K562 (cell line): ENCODE data around the gene TNFRSF13B. TPM values are rescaled to one million over a fixed set of nuclear protein-coding genes. Genes with fewer than 3 reads are reported as not detected.

Experiments used
- ATAC-seq: fragments of 200-7000 bp; cut with Tn5 transposase; 3 replicates; pipeline ENCODE4 v1.9.1; 2020; ENCODE audit warnings: moderate library complexity
- BruUV-seq: library from RNA; stranded (reverse); fragments of 400-500 nt; replicated peaks from 2 replicates; lab custom pipeline; 2021; lab: Mats Ljungman, UMichigan
- CTCF ChIA-PET: fragments of 300-600 bp; formaldehyde crosslinking; extraction: SDS; loops from one replicate; lab custom pipeline; 2021; ENCODE audit warnings: low intra/inter-chr PET ratio; lab: Yijun Ruan, JAX
- POLR2A ChIA-PET: fragments of 300-600, 350-650 bp; sonication (Branson Sonifier 250); formaldehyde crosslinking; extraction: SDS; loops from one replicate; lab custom pipeline; 2021; ENCODE audit warnings: antibody characterized with exemption, inconsistent platforms; lab: Yijun Ruan, JAX
- DNase-seq, 4 experiments: peaks; one replicate each; pipeline versions ENCODE4 v3.0.0 to v3.0.0-alpha.2; 2011 to 2018; ENCODE audit warnings: low spot score in 3 of 4, mixed read lengths in 3 of 4; ENCODE audit errors: extremely low read depth in 1 of 4
- FAIRE-seq: peaks from 2 replicates; lab custom pipeline; 2011; peaks lifted over from hg19 to GRCh38; lab: Jason Lieb, UNC
- H2AFZ ChIP-seq: 2 replicates; pipeline ENCODE4 v1.6.0; 2011; ENCODE audit warnings: low read depth, low read length, control low read depth, inconsistent platforms
- H3K27ac ChIP-seq: fragments of 200-600 bp; 3 replicates; pipeline ENCODE4 v1.8.0; 2011; ENCODE audit warnings: low read depth, mild to moderate bottlenecking, control low read depth, inconsistent platforms, low read length, moderate library complexity, mixed read lengths; ENCODE audit errors: extremely low read depth
- H3K27me3 ChIP-seq, 2 experiments: fragments of 300-600 bp in 1 of 2; 2 replicates in 1 of 2; 3 replicates in 1 of 2; pipeline versions ENCODE4 v1.6.0 to v1.8.0; 2011; ENCODE audit warnings: inconsistent platforms in 2 of 2, low read length in 2 of 2, mild to moderate bottlenecking in 1 of 2, mixed read lengths in 1 of 2, moderate library complexity in 1 of 2; ENCODE audit not compliant: control insufficient read depth in 2 of 2, insufficient read depth in 2 of 2
- H3K36me3 ChIP-seq: fragments of 300-600 bp; 3 replicates; pipeline ENCODE4 v1.8.0; 2011; ENCODE audit warnings: mild to moderate bottlenecking, low read length, inconsistent platforms; ENCODE audit not compliant: control insufficient read depth, insufficient read depth
- H3K4me1 ChIP-seq, 2 experiments: fragments of 200-600 bp in 1 of 2; replicated peaks in 1 of 2; 2 replicates in 1 of 2; 3 replicates in 1 of 2; pipeline versions ENCODE4 v1.5.1 to v1.8.0; 2011; ENCODE audit warnings: inconsistent platforms in 2 of 2, low read length in 2 of 2, mild to moderate bottlenecking in 1 of 2, mixed read lengths in 1 of 2, moderate library complexity in 1 of 2; ENCODE audit not compliant: control insufficient read depth in 2 of 2, insufficient read depth in 2 of 2
- H3K4me2 ChIP-seq: 2 replicates; pipeline ENCODE4 v1.6.1; 2011; ENCODE audit warnings: low read length, control low read depth, inconsistent platforms, mixed read lengths; ENCODE audit not compliant: insufficient read depth
- H3K4me3 ChIP-seq: fragments of 200-600 bp; sonication (generic), shearing (Covaris generic); 2 replicates; pipeline ENCODE4 v1.5.1; 2016; ENCODE audit warnings: control low read depth, inconsistent platforms
- H3K79me2 ChIP-seq: fragments of 200-600 bp; 3 replicates; pipeline ENCODE4 v1.8.0; 2011; ENCODE audit warnings: low read length, inconsistent platforms; ENCODE audit not compliant: control insufficient read depth, insufficient read depth
- H3K9ac ChIP-seq, 2 experiments: 2 replicates each; pipeline versions ENCODE4 v1.6.0 to v1.6.1; 2011; ENCODE audit warnings: low read depth in 2 of 2, low read length in 2 of 2, control low read depth in 1 of 2, inconsistent platforms in 1 of 2, mild to moderate bottlenecking in 1 of 2, mixed read lengths in 1 of 2; ENCODE audit not compliant: insufficient read depth in 1 of 2
- H3K9me1 ChIP-seq: one replicate; pipeline ENCODE4 v1.6.0; 2011; ENCODE audit warnings: inconsistent platforms, mild to moderate bottlenecking, low read length, moderate library complexity; ENCODE audit not compliant: control insufficient read depth, insufficient read depth
- H3K9me3 ChIP-seq: replicated peaks from 2 replicates; pipeline ENCODE4 v1.5.1; 2011; ENCODE audit warnings: low read depth, low read length, inconsistent platforms; ENCODE audit not compliant: control insufficient read depth, insufficient read depth
- H4K20me1 ChIP-seq: replicated peaks from 2 replicates; pipeline ENCODE4 v1.6.1; 2011; ENCODE audit warnings: low read length, inconsistent platforms, mixed read lengths; ENCODE audit not compliant: control insufficient read depth, insufficient read depth
- ETV5 ChIP-seq: sonication (generic); formaldehyde crosslinking; IDR thresholded peaks from 2 replicates; pipeline ENCODE4 v1.4.0; 2020; ENCODE audit warnings: low read depth, mild to moderate bottlenecking, missing genetic modification reagents
- HNRNPK ChIP-seq: fragments of 200-400 bp; formaldehyde crosslinking; IDR thresholded peaks from one replicate; pipeline ENCODE4 v1.6.1; 2018; ENCODE audit warnings: mild to moderate bottlenecking, low read depth, low read length; ENCODE audit not compliant: poor library complexity, severe bottlenecking
- JUNB ChIP-seq: fragments of 450-650 bp; formaldehyde crosslinking; conservative IDR thresholded peaks from 2 replicates; pipeline ENCODE4 v1.4.0; 2020; ENCODE audit warnings: mild to moderate bottlenecking
- MTA3 ChIP-seq: fragments of 450-650 bp; formaldehyde crosslinking; IDR thresholded peaks from 2 replicates; pipeline ENCODE4 v1.6.1; 2017; ENCODE audit warnings: mild to moderate bottlenecking, borderline replicate concordance
- NFIC ChIP-seq: fragments of 450-650 bp; IDR thresholded peaks from 2 replicates; pipeline ENCODE4 v1.6.1; 2017; ENCODE audit warnings: mild to moderate bottlenecking, inconsistent platforms
- SOX6 ChIP-seq: fragments of 450-650 bp; IDR thresholded peaks from 2 replicates; pipeline ENCODE4 v1.6.1; 2014; ENCODE audit warnings: mild to moderate bottlenecking
- ZMIZ1 ChIP-seq, 2 experiments: fragments of 150-350 bp in 1 of 2; IDR thresholded peaks; 2 replicates each; pipeline ENCODE4 v1.6.1; 2012 to 2016; ENCODE audit warnings: low read depth in 2 of 2, low read length in 2 of 2, mild to moderate bottlenecking in 1 of 2, moderate library complexity in 1 of 2
- ZNF197 ChIP-seq: fragments of 200-800 bp; sonication (Bioruptor generic); IDR thresholded peaks from 2 replicates; pipeline ENCODE4 v1.6.1; 2016; ENCODE audit warnings: low read depth, missing genetic modification characterization, missing compliant biosample characterization
- ZNF280B ChIP-seq: fragments of 250-450 bp; sonication (Bioruptor Pico); IDR thresholded peaks from 2 replicates; pipeline ENCODE4 v1.5.1; 2021; ENCODE audit warnings: mild to moderate bottlenecking
- WGBS: fragments of 100-300 bp; shearing (Covaris generic); methylation state at CpG from one replicate; pipeline ENCODE4 v1.1.6; 2016; ENCODE audit warnings: low coverage, mixed read lengths; ENCODE audit not compliant: insufficient coverage; ENCODE audit errors: missing lambda C conversion rate; 5-methylcytosine and 5-hydroxymethylcytosine counted together
- in situ Hi-C: fragments of 300-500 bp; cut with MboI; formaldehyde crosslinking; loops from 4 replicates; pipeline ENCODE4 v1.15.0; 2018; ENCODE audit warnings: inconsistent platforms, mixed read lengths
- intact Hi-C: fragments of 100-400 bp; cut with micrococcal nuclease; formaldehyde crosslinking; loops from 2 replicates; pipeline ENCODE4 v1.14.2; 2022
- polyA plus RNA-seq, 8 experiments: library from polyadenylated mRNA; depleted of rRNA in 4 of 8; stranded (reverse) in 5 of 8; unstranded in 3 of 8; fragments of >200 nt; fragmentation: Nextera tagmentation in 2 of 8; fragmentation: Illumina TruSeq in 1 of 8; extraction: Ambion mirVana in 2 of 8; extraction: Trizol in 1 of 8; gene quantifications; 2 replicates each; pipeline versions ENCODE4 v1.2.1 to v1.2.3, GENCODE V29; 2011 to 2014; ENCODE audit warnings: inconsistent platforms in 1 of 8, missing spikeins in 1 of 8
- total RNA-seq, 7 experiments: library from RNA; depleted of rRNA in 6 of 7; stranded (reverse); fragments of >200 nt in 6 of 7; fragmentation: Illumina TruSeq in 2 of 7; extraction: Trizol in 2 of 7; gene quantifications; 2 replicates each; pipeline versions ENCODE4 v1.2.1 to v1.2.3, GENCODE V29; 2011 to 2021; ENCODE audit warnings: low replicate concordance in 1 of 7

Gene TNFRSF13B
- total and polyA plus RNA-seq, 9 of the 15 experiments (the other 6 are each of a cell fraction or from before 2014, with no cell fraction given): not detected

- TF ChIP-seq HNRNPK (no peak), ZNF197 (no peak), ZNF280B (CRISPR knock-in tag) (no peak), MTA3 (no peak)
These were observed 21.4 kb downstream of the TNFRSF13B start (continued) for GRCh38 chr17:16950488-16950887.

- ChIA-PET POLR2A (interaction anchor here (0.7 kb wide), 1 partner anchor 249 kb away, joined by 3 read pairs; no protein-coding TSS in a partner anchor), CTCF (no interaction called here)
- Histone ChIP-seq H4K20me1 (no peaks in the 10 kb centered on the region), H3K9me3 (no peaks in the 10 kb centered on the region), H3K27ac (no peak overlapping the region), H3K4me2 (no peak overlapping the region), H3K27me3 (peaks cover 0 to 44% of the 10 kb centered on the region in 2 experiments; a peak in 2 of 5 replicates), H3K36me3 (no peaks in the 10 kb centered on the region), H3K9me1 (no peaks in the 10 kb centered on the region), H3K4me3 (no peak overlapping the region), H3K4me1 (no peaks in the 10 kb centered on the region), H3K79me2 (no peaks in the 10 kb centered on the region), H2AFZ (no peak overlapping the region), H3K9ac (no peak overlapping the region)
- BruUV-seq: no TSS peak
- DNase-seq (no peak), ATAC-seq (no peak), FAIRE-seq (no peak)
- 2% methylated on average over 6 of the region's 6 CpGs for WGBS
- no peak for TF ChIP-seq ETV5 (CRISPR knock-in tag)
- TF ChIP-seq JUNB (CRISPR knock-in tag): no peak
- no peak for TF ChIP-seq SOX6
- no peak for TF ChIP-seq NFIC
- TF ChIP-seq ZMIZ1 (IDR thresholded peaks at IDR 0.05; ENCODE audit: low read depth in 2 of 2, low read length in 2 of 2): no peak
- in situ Hi-C loops (no loop called here), intact Hi-C loops (no loop called here)
These were observed 23.1 kb downstream of the TNFRSF13B start for GRCh38 chr17:16948587-16949376.
